HCT116 (cell line): Measurements from ENCODE around the gene FBXW8. TPM values are rescaled to one million over a fixed set of nuclear protein-coding genes. Genes with fewer than 3 reads are reported as not detected.

Experiments
- ATAC-seq: fragments of 200-7000 bp; cut with Tn5 transposase; 2 replicates; pipeline ENCODE4 v1.9.1; 2020; ENCODE audit warnings: mild to moderate bottlenecking, moderate library complexity
- BruUV-seq: library from RNA; stranded (reverse); fragments of 400-500 nt; replicated peaks from 2 replicates; lab custom pipeline; 2021; lab: Mats Ljungman, UMichigan
- CTCF ChIA-PET: fragments of 300-600 bp; sonication (Branson Sonifier 250); formaldehyde crosslinking; loops from one replicate; lab custom pipeline; 2021; ENCODE audit warnings: antibody characterized with exemption; lab: Charles Lee
- POLR2A ChIA-PET: fragments of 300-600, 350-600 bp; sonication (Branson Sonifier 250); formaldehyde crosslinking; loops from one replicate; lab custom pipeline; 2021; ENCODE audit warnings: antibody characterized with exemption; lab: Charles Lee
- RAD21 ChIA-PET, 2 experiments: fragments of 300-600 bp; sonication (Branson Sonifier 250); formaldehyde crosslinking; loops; one replicate each; lab custom pipeline; 2023; ENCODE audit warnings: low total read pairs in 2 of 2; ENCODE audit not compliant: uncharacterized antibody in 2 of 2, unreplicated experiment in 2 of 2, low non-redundant PET in 1 of 2; lab: Charles Lee
- DNase-seq: peaks from one replicate; pipeline ENCODE4 v3.0.0-alpha.2; 2010; ENCODE audit warnings: low read depth, low spot score
- H2AFZ ChIP-seq: fragments of 200-600 bp; shearing (Covaris generic), sonication (generic); 2 replicates; pipeline ENCODE4 v1.6.1; 2017; ENCODE audit warnings: low read depth, mixed run types, mixed read lengths, antibody characterized with exemption, low read length; ENCODE audit not compliant: poor library complexity, severe bottlenecking
- H3K27ac ChIP-seq: 2 replicates; pipeline ENCODE4 v1.5.1; 2012; ENCODE audit warnings: low read depth, low read length
- H3K27me3 ChIP-seq: fragments of 200-600 bp; sonication (generic); 2 replicates; pipeline ENCODE4 v1.6.1; 2016; ENCODE audit warnings: mixed run types, low read length, mixed read lengths; ENCODE audit not compliant: insufficient read depth
- H3K36me3 ChIP-seq, 2 experiments: fragments of 200-500 bp in 1 of 2; fragments of 200-600 bp in 1 of 2; sonication (Bioruptor generic) in 1 of 2; sonication (generic) in 1 of 2; 2 replicates each; pipeline versions ENCODE4 v1.5.1 to v1.6.1; 2014 to 2016; ENCODE audit warnings: low read length in 2 of 2, inconsistent platforms in 1 of 2, mixed read lengths in 1 of 2, mixed run types in 1 of 2; ENCODE audit not compliant: insufficient read depth in 2 of 2, control insufficient read depth in 1 of 2
- H3K4me1 ChIP-seq, 2 experiments: fragments of 200-600 bp in 1 of 2; sonication (generic) in 1 of 2; 2 replicates each; pipeline versions ENCODE4 v1.5.1 to v1.6.1; 2012 to 2017; ENCODE audit warnings: low read length in 2 of 2, inconsistent platforms in 1 of 2, mild to moderate bottlenecking in 1 of 2, mixed read lengths in 1 of 2, mixed run types in 1 of 2, moderate library complexity in 1 of 2; ENCODE audit not compliant: insufficient read depth in 2 of 2, control insufficient read depth in 1 of 2
- H3K4me2 ChIP-seq: fragments of 200-600 bp; sonication (generic); 2 replicates; pipeline ENCODE4 v1.6.1; 2017; ENCODE audit warnings: mixed run types, low read length, mixed read lengths
- H3K4me3 ChIP-seq, 2 experiments: fragments of 200-600 bp in 1 of 2; sonication (generic) in 1 of 2; replicated peaks in 1 of 2; 2 replicates each; pipeline ENCODE4 v1.5.1; 2011 to 2016; ENCODE audit warnings: low read length in 2 of 2, control low read depth in 1 of 2, low read depth in 1 of 2, mild to moderate bottlenecking in 1 of 2, mixed read lengths in 1 of 2, mixed run types in 1 of 2
- H3K79me2 ChIP-seq: fragments of 200-600 bp; sonication (generic); 2 replicates; pipeline ENCODE4 v1.6.1; 2017; ENCODE audit warnings: mild to moderate bottlenecking, mixed run types, low read length, moderate library complexity, mixed read lengths; ENCODE audit not compliant: insufficient read depth
- H3K9ac ChIP-seq: fragments of 200-600 bp; sonication (generic); 2 replicates; pipeline ENCODE4 v1.6.1; 2016; ENCODE audit warnings: low read length, mixed read lengths
- H3K9me2 ChIP-seq: fragments of 200-600 bp; sonication (generic), shearing (Covaris generic); 2 replicates; pipeline ENCODE4 v1.6.1; 2017; ENCODE audit warnings: mixed run types, mild to moderate bottlenecking, moderate library complexity; ENCODE audit not compliant: insufficient read depth
- H3K9me3 ChIP-seq, 2 experiments: fragments of 200-500 bp in 1 of 2; fragments of 200-600 bp in 1 of 2; sonication (Bioruptor generic) in 1 of 2; sonication (generic) in 1 of 2; 2 replicates each; pipeline ENCODE4 v1.6.1; 2014 to 2017; ENCODE audit warnings: low read length in 2 of 2, mixed read lengths in 2 of 2, inconsistent platforms in 1 of 2, low read depth in 1 of 2, mild to moderate bottlenecking in 1 of 2, mixed run types in 1 of 2, moderate library complexity in 1 of 2; ENCODE audit not compliant: control insufficient read depth in 1 of 2, insufficient read depth in 1 of 2
- H4K20me1 ChIP-seq: fragments of 200-600 bp; sonication (generic), shearing (Covaris generic); 2 replicates; pipeline ENCODE4 v1.6.1; 2017; ENCODE audit warnings: mixed run types, mild to moderate bottlenecking, moderate library complexity; ENCODE audit not compliant: insufficient read depth
- CTCF ChIP-seq, 3 experiments: fragments of 200-600 bp in 1 of 3; sonication (generic) in 1 of 3; IDR thresholded peaks in 2 of 3; conservative IDR thresholded peaks in 1 of 3; 2 replicates each; pipeline ENCODE4 v1.5.1; 2012 to 2017; ENCODE audit warnings: low read depth in 2 of 3, low read length in 2 of 3, antibody characterized with exemption in 1 of 3, borderline replicate concordance in 1 of 3, control low read depth in 1 of 3, mild to moderate bottlenecking in 1 of 3, mixed read lengths in 1 of 3, mixed run types in 1 of 3, moderate library complexity in 1 of 3; ENCODE audit not compliant: insufficient read depth in 1 of 3
- EGR1 ChIP-seq: IDR thresholded peaks from 2 replicates; pipeline ENCODE4 v1.6.1; 2012; ENCODE audit warnings: low read depth
- FOSL1 ChIP-seq: IDR thresholded peaks from 2 replicates; pipeline ENCODE4 v1.6.1; 2012; ENCODE audit warnings: low read depth
- POLR2A ChIP-seq: IDR thresholded peaks from 2 replicates; pipeline ENCODE4 v1.7.0; 2011; ENCODE audit warnings: borderline replicate concordance; ENCODE audit not compliant: insufficient read depth, insufficient read length; ENCODE audit errors: extremely low read depth
- REST ChIP-seq: IDR thresholded peaks from 2 replicates; pipeline ENCODE4 v1.6.1; 2012; ENCODE audit warnings: low read depth
- SP1 ChIP-seq: IDR thresholded peaks from 2 replicates; pipeline ENCODE4 v1.6.1; 2012; ENCODE audit warnings: low read depth
- YY1 ChIP-seq: IDR thresholded peaks from 2 replicates; pipeline ENCODE4 v1.6.1; 2011; ENCODE audit warnings: low read length, low read depth, moderate library complexity, mild to moderate bottlenecking; ENCODE audit not compliant: insufficient replicate concordance; ENCODE audit errors: extremely low read depth
- intact Hi-C: fragments of 100-400 bp; cut with micrococcal nuclease; formaldehyde crosslinking; loops from 2 replicates; pipeline ENCODE4 v1.10.0; 2022
- total RNA-seq: library from RNA; stranded (reverse); gene quantifications from one replicate; pipeline ENCODE4 v1.2.1, GENCODE V29; 2021; ENCODE audit not compliant: unreplicated experiment

FBXW8 gene
- total RNA-seq, 1 experiment from 2014 or later, result 14.6 TPM

- Histone ChIP-seq H3K36me3 (no peaks in the 10 kb centered on the region), H3K27me3 (no peaks in the 10 kb centered on the region), H3K4me3 (no peak overlapping the region), H3K9ac (no peak overlapping the region), H3K27ac (no peak overlapping the region), H3K4me2 (no peak overlapping the region), H3K9me3 (no peaks in the 10 kb centered on the region), H3K79me2 (no peaks in the 10 kb centered on the region), H4K20me1 (no peaks in the 10 kb centered on the region), H3K4me1 (peaks cover 10 to 21% of the 10 kb centered on the region in 2 experiments; a peak in 3 of 4 replicates), H3K9me2 (no peaks in the 10 kb centered on the region), H2AFZ (no peak overlapping the region)
- no peak for DNase-seq
- RAD21 ChIA-PET, result no interaction called here
- CTCF ChIA-PET, result no interaction called here
- intact Hi-C loops, result no loop called here
- TF ChIP-seq EGR1, result no peak
- TF ChIP-seq CTCF (IDR thresholded peaks at IDR 0.05 in 2 of 3, conservative IDR thresholded peaks at IDR 0.05 in 1 of 3; ENCODE audit: borderline replicate concordance in 1 of 3, insufficient read depth in 1 of 3, low read depth in 2 of 3, low read length in 2 of 3), result no peak
- TF ChIP-seq SP1, result no peak
- TF ChIP-seq FOSL1, result no peak
- TF ChIP-seq REST, result no peak
- no peak for TF ChIP-seq POLR2A
- TF ChIP-seq YY1, result no peak
- no peak for ATAC-seq
- POLR2A ChIA-PET, result no interaction called here
- no TSS peak for BruUV-seq
These were observed 134.6 kb downstream of the FBXW8 start for GRCh38 chr12:117045160-117046010.
